Tibial artery (tissue), 4 donors: ENCODE measurements around the gene AHDC1.
"Not testable (repeated sequence)": the region's sequence is repeated elsewhere in the genome, so short reads cannot be mapped to it uniquely, and the experiment has no call there.

Experiments
- DNase-seq, 2 donors: peaks; one replicate each; pipeline ENCODE4 v3.0.0-alpha.2; 2019
- H3K27ac ChIP-seq, 2 donors: fragments of 200-600 bp; sonication (generic) in 1 of 2; 1 replicate in 1 of 2; 2 replicates in 1 of 2; pipeline ENCODE4 v1.5.1; 2018 to 2019; ENCODE audit warnings: mild to moderate bottlenecking in 1 of 2
- H3K27me3 ChIP-seq, 2 donors: fragments of 200-600 bp; sonication (generic) in 1 of 2; one replicate each; pipeline versions ENCODE4 v1.5.1 to v1.6.0; 2016 to 2019
- H3K36me3 ChIP-seq, 3 donors: fragments of 200-600 bp; sonication (generic) in 2 of 3; one replicate each; pipeline ENCODE4 v1.5.1; 2016 to 2019; ENCODE audit warnings: mild to moderate bottlenecking in 2 of 3
- H3K4me1 ChIP-seq, 4 donors: fragments of 200-600 bp; sonication (generic) in 2 of 4; 1 replicate in 3 of 4; 2 replicates in 1 of 4; pipeline ENCODE4 v1.5.1; 2016 to 2019
- H3K4me3 ChIP-seq, 2 donors: fragments of 200-600 bp; sonication (generic) in 1 of 2; 1 replicate in 1 of 2; 2 replicates in 1 of 2; pipeline ENCODE4 v1.5.1; 2018 to 2019; ENCODE audit warnings: mild to moderate bottlenecking in 2 of 2
- H3K9me3 ChIP-seq, 3 donors: fragments of 200-600 bp; sonication (generic) in 1 of 3; one replicate each; pipeline ENCODE4 v1.5.1; 2016 to 2019
- intact Hi-C: fragments of 100-400 bp; cut with DNase I; formaldehyde crosslinking; loops from one replicate; pipeline ENCODE4 v1.15.0; 2023; ENCODE audit warnings: low total_unique reads
- TF ChIP-seq, protein P1 (sequence below), 2 experiments: fragments of 200-600 bp in 1 of 2; fragments of 450-650 bp in 1 of 2; IDR thresholded peaks; one replicate each; pipeline ENCODE4 v1.5.1; 2017 to 2019; ENCODE audit warnings: antibody characterized with exemption in 2 of 2, mild to moderate bottlenecking in 1 of 2, moderate library complexity in 1 of 2

Gene AHDC1

DNA sequence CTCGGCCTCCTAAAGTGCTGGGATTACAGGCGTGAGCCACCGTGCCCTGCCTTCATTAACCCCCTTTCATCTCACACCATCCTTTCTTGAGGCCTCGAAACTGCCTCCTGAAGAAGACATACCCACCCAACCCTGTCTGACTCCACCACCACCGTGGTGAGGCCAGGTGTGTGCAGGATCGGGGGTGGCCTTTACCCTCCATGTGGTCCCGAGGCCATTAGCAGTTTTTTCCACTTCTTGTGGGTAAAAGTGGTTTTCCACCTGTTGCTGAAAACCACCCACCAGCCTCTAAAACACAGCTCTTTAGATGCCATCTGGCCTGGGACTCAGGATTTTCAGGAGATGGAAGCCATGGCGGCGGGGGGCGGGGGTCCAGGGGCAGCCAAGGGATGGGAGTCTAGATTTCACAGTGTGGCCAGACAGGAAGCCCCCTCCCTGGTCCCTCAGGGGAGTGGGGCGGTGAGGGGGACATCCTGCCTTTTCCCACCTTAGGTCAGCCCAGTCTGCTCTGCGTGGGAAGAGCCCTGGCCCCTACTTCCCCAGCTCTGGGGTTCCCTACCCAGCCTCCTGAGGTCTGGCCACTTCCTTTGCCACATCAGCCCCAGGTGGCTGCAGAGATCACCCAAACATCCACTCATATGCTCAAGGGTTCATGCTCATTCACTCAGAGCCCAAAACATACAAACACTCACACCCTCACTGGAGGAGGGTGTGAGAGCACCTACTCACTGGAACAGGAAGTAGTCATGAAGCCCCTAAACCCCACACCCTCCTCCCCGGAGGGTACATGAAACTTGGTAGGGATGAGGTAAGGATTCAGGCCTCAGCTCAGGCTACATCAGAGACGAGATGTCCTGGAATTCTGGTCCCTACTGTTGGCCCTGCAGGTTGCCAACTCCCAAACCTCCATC is 28.7 kb upstream of the AHDC1 start:
- Histone ChIP-seq H3K9me3 (no peaks in the 10 kb centered on the region), H3K27me3 (peaks cover 0 to 27% of the 10 kb centered on the region in 2 donors), H3K27ac (no peak overlapping the region), H3K4me3 (no peak overlapping the region), H3K36me3 (no peaks in the 10 kb centered on the region), H3K4me1 (peaks cover 0 to 19% (median 12%) of the 10 kb centered on the region in 4 donors)
- intact Hi-C loops: no loop called here
- TF ChIP-seq, protein P1, sequence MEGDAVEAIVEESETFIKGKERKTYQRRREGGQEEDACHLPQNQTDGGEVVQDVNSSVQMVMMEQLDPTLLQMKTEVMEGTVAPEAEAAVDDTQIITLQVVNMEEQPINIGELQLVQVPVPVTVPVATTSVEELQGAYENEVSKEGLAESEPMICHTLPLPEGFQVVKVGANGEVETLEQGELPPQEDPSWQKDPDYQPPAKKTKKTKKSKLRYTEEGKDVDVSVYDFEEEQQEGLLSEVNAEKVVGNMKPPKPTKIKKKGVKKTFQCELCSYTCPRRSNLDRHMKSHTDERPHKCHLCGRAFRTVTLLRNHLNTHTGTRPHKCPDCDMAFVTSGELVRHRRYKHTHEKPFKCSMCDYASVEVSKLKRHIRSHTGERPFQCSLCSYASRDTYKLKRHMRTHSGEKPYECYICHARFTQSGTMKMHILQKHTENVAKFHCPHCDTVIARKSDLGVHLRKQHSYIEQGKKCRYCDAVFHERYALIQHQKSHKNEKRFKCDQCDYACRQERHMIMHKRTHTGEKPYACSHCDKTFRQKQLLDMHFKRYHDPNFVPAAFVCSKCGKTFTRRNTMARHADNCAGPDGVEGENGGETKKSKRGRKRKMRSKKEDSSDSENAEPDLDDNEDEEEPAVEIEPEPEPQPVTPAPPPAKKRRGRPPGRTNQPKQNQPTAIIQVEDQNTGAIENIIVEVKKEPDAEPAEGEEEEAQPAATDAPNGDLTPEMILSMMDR (IDR thresholded peaks at IDR 0.05): no peak
- DNase-seq: no peak

DNA sequence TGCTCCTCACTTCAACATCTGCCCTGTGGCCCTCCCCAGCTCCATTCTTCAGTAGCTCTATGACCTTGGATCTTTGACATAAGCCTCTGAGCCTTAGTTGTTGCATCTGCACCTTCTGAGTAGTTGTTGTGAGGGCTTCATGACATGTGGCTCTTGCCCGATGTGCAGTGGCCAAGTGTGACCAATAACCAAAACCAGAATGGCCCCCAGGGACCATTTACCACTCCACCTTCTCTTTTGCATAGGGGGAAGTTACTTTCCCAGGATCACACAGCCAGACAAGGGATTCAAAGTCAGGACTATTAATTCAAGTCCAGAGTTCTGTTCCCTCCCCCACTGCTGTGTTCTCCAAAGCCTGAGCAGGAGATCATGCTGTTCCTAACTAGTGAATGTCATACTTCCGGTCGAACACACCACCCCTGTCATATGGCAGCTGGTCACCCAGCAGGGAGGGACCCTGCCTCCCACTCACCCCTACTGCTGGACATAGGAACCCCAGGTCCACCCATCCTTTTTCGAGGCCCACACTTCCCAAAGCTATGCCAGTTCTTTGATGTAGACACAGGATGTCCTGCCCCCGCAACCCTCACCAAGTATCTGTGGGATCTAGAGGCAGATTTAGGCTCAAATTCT is 27.0 kb upstream of the AHDC1 start:
- intact Hi-C loops: no loop called here
- Histone ChIP-seq H3K4me1 (peaks cover 0 to 19% (median 12%) of the 10 kb centered on the region in 4 donors), H3K9me3 (no peaks in the 10 kb centered on the region), H3K36me3 (no peaks in the 10 kb centered on the region), H3K27me3 (peaks cover 0 to 27% of the 10 kb centered on the region in 2 donors), H3K4me3 (no peak overlapping the region), H3K27ac (peak overlapping the region; percentile 13 to 50)
- TF ChIP-seq, protein P1 (IDR thresholded peaks at IDR 0.05): no peak
- DNase-seq: peak in 1 of 2 donors; percentile 70

DNA sequence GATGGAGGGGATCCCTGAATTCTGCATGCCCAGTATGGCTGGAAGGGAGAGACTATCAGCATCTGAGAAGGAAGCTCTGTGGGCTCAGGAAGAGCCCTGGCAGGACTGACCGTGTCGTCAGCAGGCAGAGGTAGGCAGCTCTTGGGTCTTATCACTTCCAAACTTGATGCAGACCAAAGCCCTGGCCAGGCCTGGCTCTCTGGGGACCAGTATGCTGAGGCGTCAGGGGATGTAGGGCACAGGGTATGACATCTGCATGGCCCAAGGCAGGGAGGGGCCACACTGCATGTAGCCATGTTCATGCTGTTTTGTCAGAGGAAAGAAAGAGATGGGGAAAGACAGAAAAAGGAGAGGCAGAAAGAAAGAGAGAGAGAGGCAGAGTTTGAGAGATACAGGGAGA is 24.8 kb upstream of the AHDC1 start:
- Histone ChIP-seq H3K4me1 (peaks cover 0 to 9% (median 5%) of the 10 kb centered on the region in 4 donors), H3K4me3 (no peak overlapping the region), H3K27ac (no peak overlapping the region), H3K9me3 (no peaks in the 10 kb centered on the region), H3K27me3 (peaks cover 0 to 13% of the 10 kb centered on the region in 2 donors), H3K36me3 (no peaks in the 10 kb centered on the region)
- intact Hi-C loops: no loop called here
- no peak for DNase-seq
- TF ChIP-seq, protein P1 (IDR thresholded peaks at IDR 0.05): no peak

DNA sequence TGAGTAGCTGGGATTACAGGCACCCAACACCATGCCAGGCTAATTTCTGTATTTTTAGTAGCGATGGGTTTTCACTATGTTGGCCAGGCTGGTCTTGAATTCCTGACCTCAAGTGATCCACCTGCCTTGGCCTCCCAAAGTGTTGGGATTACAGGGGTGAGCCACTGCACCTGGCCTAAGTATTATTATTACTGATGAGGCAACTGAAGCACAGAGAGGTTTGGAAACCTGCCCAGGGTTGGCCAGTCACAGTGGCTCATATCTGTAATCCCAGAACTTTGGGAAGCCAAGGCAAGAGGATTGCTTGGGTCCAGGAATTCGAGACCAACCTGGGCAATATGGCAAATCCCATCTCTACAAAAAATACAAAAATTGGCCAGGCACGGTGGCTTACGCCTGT is 23.8 kb upstream of the AHDC1 start:
- intact Hi-C loops, H3K9me3 ChIP-seq, H3K4me1 ChIP-seq, H3K36me3 ChIP-seq, H3K4me3 ChIP-seq, DNase-seq, H3K27me3 ChIP-seq, H3K27ac ChIP-seq: not testable (repeated sequence)

DNA sequence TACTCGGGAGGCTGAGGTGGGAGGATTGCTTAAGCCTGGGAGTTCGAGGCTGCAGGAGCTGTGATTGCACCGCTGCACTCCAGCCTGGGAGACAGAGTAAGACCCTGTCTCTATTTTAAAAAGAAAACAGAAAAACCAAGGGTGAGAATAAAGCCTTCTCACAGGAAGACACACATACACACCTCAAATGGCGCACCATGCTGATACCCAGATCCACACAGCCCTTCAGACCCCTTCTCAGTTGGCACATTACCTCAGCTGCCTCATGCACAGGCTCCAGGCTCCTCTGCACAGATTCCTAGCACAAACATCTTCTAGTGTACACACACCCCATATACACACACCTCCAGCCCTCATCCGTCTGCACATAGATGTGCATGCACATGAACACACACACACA is 23.1 kb upstream of the AHDC1 start:
- Histone ChIP-seq H3K27ac (no peak overlapping the region), H3K27me3 (no peaks in the 10 kb centered on the region), H3K36me3 (no peaks in the 10 kb centered on the region), H3K4me3 (no peak overlapping the region), H3K4me1 (peaks cover 0 to 5% (median 2%) of the 10 kb centered on the region in 4 donors), H3K9me3 (no peaks in the 10 kb centered on the region)
- intact Hi-C loops: no loop called here
- no peak for DNase-seq
- TF ChIP-seq, protein P1 (IDR thresholded peaks at IDR 0.05): no peak
